BJ (cell line): ENCODE results near the gene UBE2F. TPM values are rescaled to one million over a fixed set of nuclear protein-coding genes. Genes with fewer than 3 reads are reported as not detected.

ENCODE experiments used
- CTCF ChIA-PET: fragments of 350-600 bp; formaldehyde crosslinking; extraction: SDS; loops from one replicate; lab custom pipeline; 2021; ENCODE audit warnings: antibody characterized with exemption, inconsistent platforms; lab: Yijun Ruan, JAX
- POLR2A ChIA-PET: fragments of 300-600 bp; sonication (Branson Sonifier 250); formaldehyde crosslinking; extraction: SDS; loops from one replicate; lab custom pipeline; 2021; ENCODE audit warnings: antibody characterized with exemption; lab: Charles Lee
- DNase-seq: peaks from one replicate; pipeline ENCODE4 v3.0.0-alpha.2; 2011; ENCODE audit warnings: low read depth
- H3K27me3 ChIP-seq: 2 replicates; pipeline ENCODE4 v1.6.0; 2011; ENCODE audit warnings: low read length; ENCODE audit not compliant: control insufficient read depth, insufficient read depth
- H3K36me3 ChIP-seq: 2 replicates; pipeline ENCODE4 v1.5.1; 2011; ENCODE audit warnings: low read length; ENCODE audit not compliant: control insufficient read depth, insufficient read depth
- H3K4me3 ChIP-seq: 2 replicates; pipeline ENCODE4 v1.5.1; 2011; ENCODE audit warnings: low read depth, mild to moderate bottlenecking, control low read depth, low read length
- CTCF ChIP-seq: IDR thresholded peaks from 2 replicates; pipeline ENCODE4 v1.5.1; 2011; ENCODE audit warnings: low read depth, mild to moderate bottlenecking, control low read depth, inconsistent platforms, low read length, moderate library complexity; ENCODE audit not compliant: insufficient read depth
- polyA plus RNA-seq: library from polyadenylated mRNA; depleted of rRNA; stranded (reverse); fragments of >200 nt; gene quantifications from 2 replicates; pipeline ENCODE4 v1.2.3, GENCODE V29; 2011

The UBE2F gene
- polyA plus RNA-seq, 1 experiment: 47.9 TPM

- POLR2A ChIA-PET: no interaction called here
- CTCF ChIA-PET: interaction anchor here (0.9 kb wide), 1 partner anchor 23 kb away, joined by 3 read pairs; no protein-coding TSS in a partner anchor
- TF ChIP-seq CTCF: no peak
- Histone ChIP-seq H3K27me3 (no peaks in the 10 kb centered on the region), H3K36me3 (peaks cover 2% of the 10 kb centered on the region; the same call in 1 of the 2 replicates), H3K4me3 (no peak overlapping the region)
- DNase-seq: peak; percentile 50
These were observed 29.3 kb downstream of the UBE2F start for GRCh38 chr2:237996021-237996593.

- Histone ChIP-seq H3K36me3 (peaks cover 2% of the 10 kb centered on the region; the same call in 1 of the 2 replicates), H3K27me3 (no peaks in the 10 kb centered on the region), H3K4me3 (no peak overlapping the region)
- ChIA-PET POLR2A (no interaction called here), CTCF (no interaction called here)
- no peak for TF ChIP-seq CTCF
- no peak for DNase-seq
These were observed 30.7 kb downstream of the UBE2F start for GRCh38 chr2:237997521-237997920.

- ChIA-PET CTCF (no interaction called here), POLR2A (interaction anchor here (0.6 kb wide), 1 partner anchor 11 kb away, joined by 7 read pairs; no protein-coding TSS in a partner anchor)
- TF ChIP-seq CTCF: no peak
- H3K36me3 ChIP-seq: peaks cover 2% of the 10 kb centered on the region; the same call in 1 of the 2 replicates
- no peak for DNase-seq
- H3K27me3 ChIP-seq: no peaks in the 10 kb centered on the region
- no peak overlapping the region for H3K4me3 ChIP-seq
These were observed 31.7 kb downstream of the UBE2F start for GRCh38 chr2:237998530-237998929.

GRCh38 chr2:238003234-238004031 lies 36.6 kb downstream of the UBE2F start:
- ChIA-PET CTCF (no interaction called here), POLR2A (no interaction called here)
- Histone ChIP-seq H3K4me3 (no peak overlapping the region), H3K27me3 (no peaks in the 10 kb centered on the region), H3K36me3 (no peaks in the 10 kb centered on the region)
- TF ChIP-seq CTCF: no peak
- DNase-seq: no peak

GRCh38 chr2:238004077-238004830 lies 37.4 kb downstream of the UBE2F start:
- H3K27me3 ChIP-seq: no peaks in the 10 kb centered on the region
- TF ChIP-seq CTCF: no peak
- ChIA-PET CTCF (no interaction called here), POLR2A (no interaction called here)
- H3K36me3 ChIP-seq: no peaks in the 10 kb centered on the region
- DNase-seq: no peak
- H3K4me3 ChIP-seq: no peak overlapping the region
